Left renal cortex interstitium (tissue), 4 donors: ENCODE data around the gene PLCB1. TPM values are rescaled to one million over a fixed set of nuclear protein-coding genes. Genes with fewer than 3 reads are reported as not detected.

Experiments used
- DNase-seq, 4 donors: peaks; one replicate each; pipeline ENCODE4 v3.0.0-alpha.2; 2013; ENCODE audit warnings: low read depth in 4 of 4, low spot score in 2 of 4, missing footprints in 1 of 4
- polyA plus RNA-seq, 4 donors: library from polyadenylated mRNA; unstranded; fragments of 120-200 nt; gene quantifications; one replicate each; pipeline ENCODE4 v1.2.1, GENCODE V29; 2013; ENCODE audit not compliant: insufficient read length in 4 of 4

PLCB1 gene
- polyA plus RNA-seq, 4 donors: 35.5 to 66.8 (median 41.4) TPM

DNA sequence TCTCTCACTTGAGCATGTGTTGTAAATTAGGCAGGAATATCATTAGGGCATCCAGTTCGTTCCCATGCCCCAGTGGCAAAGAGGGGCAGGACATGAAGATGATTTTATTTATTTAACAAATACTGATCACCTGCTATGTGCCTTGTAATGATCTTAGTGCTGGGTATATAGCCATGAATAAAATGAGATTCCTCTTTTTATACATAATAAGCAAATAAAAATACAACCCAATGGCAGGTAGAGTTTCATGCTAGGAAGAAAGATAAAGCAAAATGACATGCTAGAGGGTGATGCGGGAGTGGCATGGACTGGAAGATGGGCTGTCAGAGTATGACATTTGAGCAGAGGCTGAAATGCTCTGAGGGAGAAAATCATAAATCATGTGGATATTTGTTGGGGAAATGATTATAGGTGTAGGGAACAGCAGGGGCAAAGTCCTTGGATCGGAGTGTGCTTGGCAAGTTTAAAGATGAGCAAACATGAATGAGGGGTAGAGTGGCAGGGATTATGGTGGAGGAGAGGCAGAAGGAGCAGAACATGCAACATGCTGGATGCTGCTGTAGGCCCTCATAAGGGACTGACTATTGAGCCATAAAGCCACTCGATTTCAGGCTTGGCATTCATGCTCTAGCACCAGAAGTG is 342.1 kb downstream of the PLCB1 start:
- DNase-seq: no peak

DNA sequence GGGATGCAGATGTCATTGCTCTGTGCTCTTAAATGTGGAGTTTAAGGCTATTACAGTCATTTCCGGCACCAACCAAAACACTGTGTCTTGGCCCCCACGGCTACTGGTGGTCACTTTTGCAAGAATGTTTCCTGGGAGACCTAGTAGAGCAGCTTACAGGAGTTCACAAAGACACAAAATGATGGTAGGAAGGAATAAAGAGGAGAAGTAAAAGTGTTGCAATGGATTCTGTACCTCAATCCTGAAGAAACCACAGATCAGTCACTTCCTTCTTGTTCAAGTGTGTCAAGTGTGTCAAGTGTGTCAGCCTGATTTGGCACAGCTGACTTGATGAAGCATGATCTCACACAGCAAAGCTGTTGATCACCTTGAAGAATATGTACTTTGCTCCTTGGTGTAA is 344.0 kb downstream of the PLCB1 start:
- no peak for DNase-seq

DNA sequence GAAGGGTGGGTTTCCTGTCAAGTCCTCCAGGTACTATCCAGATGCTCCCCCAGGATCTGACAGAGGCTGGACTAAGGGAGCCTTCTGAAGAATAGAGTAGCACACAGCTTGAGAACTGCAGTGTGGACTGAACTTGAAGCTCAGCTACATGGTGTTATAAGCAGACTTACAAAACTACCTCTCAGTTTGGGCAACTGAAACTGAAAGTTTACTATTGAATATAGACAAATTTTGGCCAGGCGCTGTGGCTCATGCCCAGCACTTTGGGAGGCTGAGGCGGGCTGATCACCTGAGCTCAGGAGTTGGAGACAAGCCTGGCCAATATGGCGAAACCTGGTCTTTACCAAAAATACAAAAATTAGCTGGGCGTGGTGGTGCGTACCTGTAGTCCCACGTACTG is 348.5 kb downstream of the PLCB1 start:
- DNase-seq: no peak

DNA sequence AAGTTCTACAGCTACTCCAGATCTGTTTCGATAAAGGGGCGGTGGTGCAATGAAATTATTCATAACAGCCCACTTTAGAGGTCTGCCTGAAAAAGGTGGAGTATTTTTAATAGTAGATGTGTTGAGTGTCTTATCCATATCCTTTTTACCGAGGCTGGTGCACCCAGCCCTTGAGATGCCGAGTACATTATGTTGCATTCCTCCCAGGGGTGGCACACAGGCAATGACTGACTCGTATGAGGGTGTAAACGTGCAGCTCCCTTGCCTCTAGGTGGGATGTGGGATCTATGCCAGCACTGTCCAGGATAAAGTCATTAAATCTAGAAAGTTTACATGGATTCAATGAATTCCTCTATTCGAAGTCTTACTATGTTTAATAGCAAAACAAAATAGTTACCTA is 355.6 kb downstream of the PLCB1 start:
- no peak for DNase-seq

DNA sequence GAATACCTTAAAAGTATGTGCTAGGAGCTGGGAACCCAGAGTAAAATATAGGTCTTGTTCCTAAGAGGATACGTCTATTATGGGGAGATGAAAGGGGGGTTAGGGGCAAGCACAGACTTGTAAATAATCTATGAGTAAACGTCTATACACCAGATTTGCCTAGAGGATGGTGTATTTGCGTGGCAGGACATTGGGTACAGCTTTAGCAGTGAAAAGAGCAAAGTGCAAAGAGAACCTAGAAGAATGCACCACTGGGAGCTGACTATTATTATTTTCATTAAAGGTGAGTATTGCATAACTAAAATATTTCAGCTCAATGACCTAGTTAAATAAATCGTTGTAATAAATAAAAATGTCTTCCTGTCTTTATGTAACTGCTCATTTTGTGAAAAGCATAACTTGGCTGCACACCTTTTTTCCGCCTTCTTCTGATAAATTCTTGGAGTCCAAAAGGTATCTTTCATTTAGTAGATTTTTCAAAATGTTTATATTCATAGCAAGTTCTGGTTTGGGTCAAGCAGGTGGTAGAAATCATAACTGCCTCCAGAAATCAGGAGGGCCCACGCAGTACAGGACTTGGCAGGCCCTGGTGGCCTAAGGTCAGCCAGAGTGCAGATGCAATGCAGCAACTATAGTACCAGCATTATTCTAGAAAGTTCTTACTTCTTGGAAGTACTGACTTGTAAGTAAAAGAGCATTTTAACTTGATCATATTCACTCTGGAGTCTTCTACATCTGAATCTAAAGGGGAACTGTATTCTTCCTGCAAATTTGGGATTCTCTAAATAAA is 357.2 kb downstream of the PLCB1 start:
- DNase-seq: no peak

DNA sequence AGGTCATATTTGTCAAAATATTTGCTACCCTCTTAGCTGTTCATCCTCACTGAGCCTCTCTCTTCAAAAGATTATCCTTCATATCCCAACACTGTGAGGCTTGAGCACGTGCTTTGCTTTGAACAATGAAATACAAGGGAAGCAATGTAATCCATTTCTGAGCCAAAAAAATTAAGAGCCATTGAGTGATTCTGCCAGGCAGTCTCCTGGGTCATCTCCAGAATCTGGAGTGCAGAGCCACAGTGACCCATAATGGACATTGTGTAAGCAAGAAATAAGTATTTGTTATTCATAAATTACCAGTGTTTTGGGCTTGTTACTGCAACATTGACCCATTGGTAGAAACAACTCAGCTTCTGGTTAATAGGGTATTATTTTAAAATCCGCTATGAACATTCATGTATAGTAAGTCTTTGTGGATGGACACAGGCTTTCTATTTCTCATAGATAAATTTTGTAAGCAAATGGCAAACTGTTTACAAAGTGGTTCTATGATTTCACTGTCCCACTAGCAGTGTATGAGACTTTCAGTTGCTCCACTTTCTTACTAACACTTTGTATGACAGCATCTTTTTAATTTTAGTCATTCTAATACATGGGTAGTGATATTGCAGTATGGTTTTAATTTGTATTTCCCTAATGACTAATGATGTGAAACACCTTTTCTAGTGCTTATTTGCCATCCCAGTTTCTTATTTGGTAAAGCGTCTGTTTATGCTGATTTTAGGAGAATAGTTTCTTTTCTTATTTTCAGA is 358.2 kb downstream of the PLCB1 start:
- no peak for DNase-seq

DNA sequence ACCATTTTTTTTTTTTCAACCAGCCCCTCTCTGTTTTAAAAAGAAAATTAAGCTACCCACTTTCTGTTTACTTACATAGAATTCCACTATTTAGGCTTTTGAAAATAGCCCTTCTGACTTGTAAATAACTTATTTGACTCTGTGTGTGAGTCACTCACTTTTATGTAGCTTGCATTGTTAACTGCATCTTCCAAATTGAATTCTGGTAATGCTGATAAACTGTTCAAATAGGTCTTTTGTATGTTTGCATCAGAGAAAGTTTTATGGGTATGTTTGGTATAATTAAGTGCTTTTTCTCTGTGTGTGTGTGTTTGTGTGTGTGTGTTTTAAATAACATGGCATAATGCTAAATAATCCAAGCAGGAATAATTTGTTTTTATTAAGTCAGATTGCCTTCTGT is 360.1 kb downstream of the PLCB1 start:
- DNase-seq: no peak

DNA sequence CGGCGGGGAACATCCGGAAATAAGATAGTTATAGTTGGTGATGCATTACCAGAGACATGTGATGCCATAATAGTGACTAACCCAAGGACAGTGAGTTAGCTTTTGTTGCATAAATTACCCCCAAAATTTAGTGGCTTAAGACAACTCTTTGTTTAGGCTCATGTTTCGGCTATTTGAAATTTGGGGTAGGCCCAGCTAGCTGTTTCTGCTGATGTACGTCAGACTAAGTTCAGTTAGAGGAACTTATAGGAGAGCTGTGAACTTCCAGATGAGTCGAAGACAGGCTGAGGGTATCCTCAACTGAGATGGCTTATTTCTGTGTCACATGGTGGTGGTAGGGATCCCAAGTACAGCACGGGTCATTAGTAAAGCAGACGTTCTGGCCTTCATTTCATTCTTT is 366.5 kb downstream of the PLCB1 start:
- DNase-seq: no peak

DNA sequence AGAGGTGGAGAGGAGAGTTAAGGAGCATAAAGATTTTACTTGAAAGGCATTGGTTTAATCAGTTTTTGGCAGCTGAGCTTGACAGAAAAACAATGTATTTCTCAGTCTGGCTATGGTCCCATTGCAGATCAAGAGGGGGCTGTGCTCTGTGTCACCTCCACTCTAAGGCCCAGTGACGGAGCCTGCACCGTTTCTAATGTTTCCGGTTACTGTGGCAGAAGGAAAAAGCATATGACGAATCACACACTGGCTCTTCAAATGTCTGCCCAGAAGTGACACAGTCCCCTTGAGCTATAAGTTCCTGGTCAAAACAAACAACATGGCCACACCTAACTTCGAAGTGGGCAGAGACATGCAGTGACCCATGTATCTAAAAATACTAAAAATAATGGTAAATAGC is 372.0 kb downstream of the PLCB1 start:
- DNase-seq: no peak

DNA sequence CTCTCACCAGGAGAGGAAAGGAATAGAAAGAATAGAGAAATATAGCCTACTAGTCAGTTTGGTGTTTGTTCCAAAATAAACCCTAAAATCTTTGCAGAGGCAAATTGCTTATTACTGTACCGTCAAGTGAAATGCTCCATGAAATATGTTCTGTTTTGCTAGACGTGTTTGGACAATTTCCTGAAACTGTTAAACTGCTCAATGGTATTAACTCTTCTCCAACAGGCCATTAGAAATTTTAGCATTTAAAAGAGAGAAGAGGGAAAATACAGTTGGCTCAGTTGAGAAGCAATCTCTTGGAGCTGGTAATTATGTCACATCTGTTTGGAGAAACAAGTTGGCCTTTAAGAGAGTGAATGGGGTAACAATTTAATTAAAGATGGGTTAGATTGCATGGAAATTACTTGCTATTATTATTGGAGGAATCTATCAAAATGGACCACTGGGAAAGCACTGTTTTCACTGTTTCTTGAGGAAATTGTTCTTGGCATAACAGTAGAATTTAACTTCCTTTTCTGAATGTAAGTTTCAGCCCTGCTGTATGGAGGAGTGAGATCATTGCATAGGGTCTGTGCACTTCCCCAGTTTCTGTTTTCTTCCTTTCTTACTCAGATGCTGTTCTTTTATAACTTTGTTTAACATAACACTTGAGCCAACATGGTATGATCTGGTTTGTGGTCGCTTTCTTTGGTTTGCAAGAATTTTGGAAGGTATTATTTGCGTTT is 373.6 kb downstream of the PLCB1 start:
- DNase-seq: peak in 2 of 4 donors; percentile 19 to 34

DNA sequence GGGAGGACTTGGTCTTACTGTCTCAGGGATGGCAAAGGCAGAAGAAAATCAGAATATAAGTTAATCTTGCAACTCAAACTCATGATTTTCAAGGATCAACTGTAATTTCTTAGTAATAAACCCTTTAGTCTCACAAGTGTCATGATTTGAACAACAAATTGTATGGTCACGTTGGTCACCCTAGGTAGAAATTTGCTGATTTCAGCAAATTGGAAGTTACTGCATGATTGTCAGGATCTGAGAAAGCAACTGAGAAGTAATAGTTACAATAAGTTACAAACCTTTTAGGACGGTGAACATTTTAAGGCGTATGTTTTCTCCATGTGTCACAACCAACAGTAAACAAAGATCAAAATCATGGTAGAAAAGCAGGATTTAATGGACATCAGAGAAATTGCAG is 375.2 kb downstream of the PLCB1 start:
- no peak for DNase-seq

DNA sequence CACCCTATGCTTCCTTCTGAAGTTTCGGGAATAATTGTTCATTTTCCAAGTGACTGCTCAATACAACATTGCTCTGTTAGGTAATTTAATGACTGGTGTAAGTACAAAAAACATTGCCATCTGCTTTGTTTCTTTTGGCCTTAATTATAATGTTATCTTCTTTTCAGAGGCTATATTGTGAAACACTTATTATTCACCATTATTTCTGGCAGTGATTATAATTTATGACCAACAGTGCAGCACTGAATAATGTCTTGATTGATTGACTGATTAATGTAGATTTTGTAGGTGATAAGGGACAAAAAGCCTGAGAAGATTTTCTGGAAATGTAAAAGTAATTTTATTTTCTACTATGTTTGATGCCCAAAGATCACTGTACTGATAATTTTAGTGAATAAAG is 377.7 kb downstream of the PLCB1 start:
- DNase-seq: no peak

DNA sequence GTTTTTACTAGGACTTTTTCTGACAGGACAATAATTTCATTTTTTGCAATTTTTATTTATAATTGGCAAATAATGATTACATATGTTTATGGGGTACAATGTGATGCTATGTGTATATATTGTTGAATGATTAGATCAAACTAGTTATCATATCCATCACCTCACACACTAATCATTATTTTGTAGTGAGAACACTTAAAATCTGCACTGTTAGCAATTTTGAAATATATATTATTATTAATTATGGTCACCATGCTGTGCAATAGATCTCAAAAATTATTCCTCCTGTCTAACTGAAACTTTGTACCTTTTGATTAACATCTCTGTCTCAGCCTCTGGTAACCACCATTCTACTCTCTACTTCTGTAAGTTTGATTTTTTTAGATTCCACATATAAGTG is 378.7 kb downstream of the PLCB1 start:
- no peak for DNase-seq

DNA sequence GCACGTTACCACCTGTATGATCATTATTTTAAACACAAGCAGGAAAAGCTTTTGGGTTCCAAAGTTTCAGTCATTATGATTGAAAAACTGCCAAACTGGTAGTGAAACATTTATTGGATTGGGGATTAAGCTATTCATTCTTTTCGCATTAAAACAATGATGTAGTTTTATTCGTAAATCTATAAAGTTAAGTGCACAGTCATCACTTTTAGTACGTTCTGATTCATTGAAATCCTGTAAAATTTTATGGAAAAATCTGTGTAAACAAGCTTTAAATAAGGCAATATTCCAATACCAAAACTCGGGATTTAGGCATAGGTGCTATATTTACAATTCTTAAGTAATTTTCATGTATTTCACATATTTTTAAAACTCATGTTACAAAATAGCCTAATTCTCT is 379.9 kb downstream of the PLCB1 start:
- no peak for DNase-seq

DNA sequence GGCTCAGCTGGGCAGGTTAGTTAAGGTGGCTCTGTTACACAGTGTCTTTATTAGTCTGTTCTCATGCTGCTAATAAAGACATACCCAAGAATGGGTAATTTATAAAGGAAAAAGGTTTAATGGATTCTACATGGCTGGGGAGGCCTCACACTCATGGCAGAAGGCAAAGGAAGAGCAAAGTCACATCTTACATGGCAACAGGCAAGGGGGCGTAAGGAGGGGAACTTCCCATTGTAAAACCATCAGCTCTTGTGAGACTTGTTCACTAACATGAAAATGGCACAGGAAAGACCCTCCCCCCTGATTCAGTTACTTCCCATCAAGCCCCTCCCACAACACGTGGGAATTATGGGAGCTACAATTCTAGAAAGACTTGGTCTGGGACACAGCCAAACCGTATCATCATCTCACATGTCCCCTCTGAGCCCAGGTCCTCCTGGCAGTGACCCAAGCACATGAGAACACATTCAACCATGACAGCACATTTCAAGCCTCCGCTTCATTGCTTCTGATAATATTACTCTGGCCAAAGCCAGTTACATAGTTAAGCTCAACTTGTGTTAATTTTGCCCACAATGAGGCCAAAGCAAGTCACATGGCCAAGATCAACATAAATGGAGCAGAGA is 383.9 kb downstream of the PLCB1 start:
- no peak for DNase-seq

DNA sequence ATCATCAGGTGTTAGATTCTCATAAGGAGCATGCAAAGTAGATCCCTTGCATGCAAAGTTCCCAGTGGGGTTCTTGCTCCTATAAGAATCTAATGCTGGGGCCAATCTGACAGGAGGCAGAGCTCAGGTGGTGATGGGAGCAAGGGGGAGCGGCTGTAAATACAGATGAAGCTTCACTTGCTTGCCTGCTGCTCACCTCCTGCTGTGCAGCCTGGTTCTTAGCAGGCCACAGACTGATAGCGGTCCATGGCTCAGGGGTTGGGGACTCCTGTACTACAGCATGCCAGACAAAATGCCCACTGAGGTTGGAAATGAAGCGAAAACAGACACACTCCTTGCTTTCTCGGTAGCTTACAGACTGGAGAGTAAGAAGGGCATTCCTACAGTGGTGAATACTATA is 386.8 kb downstream of the PLCB1 start:
- DNase-seq: no peak

DNA sequence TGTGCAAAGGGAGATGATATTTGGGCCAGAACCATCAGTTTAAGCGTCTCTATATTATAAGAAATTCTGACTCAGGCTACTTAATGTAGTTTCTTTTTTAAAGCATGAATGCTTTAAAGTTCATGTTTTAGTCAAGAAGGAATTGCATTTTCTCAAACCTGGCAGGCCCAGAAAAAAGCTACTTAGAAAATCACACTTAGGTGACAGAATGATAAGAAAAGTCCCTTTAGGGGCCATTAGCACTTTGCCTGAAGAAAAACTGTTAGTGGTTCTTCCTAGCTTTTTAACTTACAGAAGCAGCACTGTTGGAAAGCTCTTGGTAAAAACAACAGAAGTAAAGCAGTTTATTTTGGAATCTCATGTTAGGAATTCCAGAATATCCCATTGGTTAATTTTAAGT is 387.8 kb downstream of the PLCB1 start:
- DNase-seq: no peak

DNA sequence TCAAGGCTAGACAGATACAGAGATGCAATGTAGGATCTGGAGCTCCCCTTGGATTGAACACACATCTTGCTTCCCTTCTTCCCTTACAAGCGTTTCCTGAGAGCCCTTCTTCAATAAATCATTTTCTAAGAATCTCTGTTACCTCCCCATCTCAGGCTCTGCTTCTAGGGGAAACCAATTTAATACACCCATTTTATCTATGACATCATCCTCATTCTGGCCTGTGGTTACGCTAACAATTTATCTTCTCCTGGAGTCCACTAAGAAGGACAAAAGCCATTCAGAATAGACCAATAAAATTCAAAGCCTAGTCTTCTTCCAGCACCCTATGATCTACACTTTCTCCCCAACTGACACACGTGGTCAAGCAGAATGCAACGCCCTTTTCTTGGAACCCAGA is 390.1 kb downstream of the PLCB1 start:
- DNase-seq: no peak

DNA sequence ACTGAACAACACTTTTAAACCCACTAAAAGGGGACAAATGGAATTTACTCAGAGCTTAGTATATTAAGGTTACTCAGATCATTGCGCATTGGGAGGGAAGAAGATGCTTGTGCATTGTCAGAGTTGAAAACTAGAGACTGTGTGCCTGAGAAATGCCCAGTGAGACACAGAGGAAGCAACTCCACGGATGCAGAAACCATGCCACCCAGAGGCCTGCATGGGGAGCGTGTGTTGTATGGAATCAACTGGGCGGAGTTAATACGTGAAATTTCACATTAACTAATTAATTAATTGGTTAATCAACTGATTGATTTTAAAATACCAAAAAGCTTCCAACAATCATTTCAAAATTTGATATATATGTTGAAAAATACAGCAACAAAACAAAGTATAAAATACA is 391.6 kb downstream of the PLCB1 start:
- no peak for DNase-seq

DNA sequence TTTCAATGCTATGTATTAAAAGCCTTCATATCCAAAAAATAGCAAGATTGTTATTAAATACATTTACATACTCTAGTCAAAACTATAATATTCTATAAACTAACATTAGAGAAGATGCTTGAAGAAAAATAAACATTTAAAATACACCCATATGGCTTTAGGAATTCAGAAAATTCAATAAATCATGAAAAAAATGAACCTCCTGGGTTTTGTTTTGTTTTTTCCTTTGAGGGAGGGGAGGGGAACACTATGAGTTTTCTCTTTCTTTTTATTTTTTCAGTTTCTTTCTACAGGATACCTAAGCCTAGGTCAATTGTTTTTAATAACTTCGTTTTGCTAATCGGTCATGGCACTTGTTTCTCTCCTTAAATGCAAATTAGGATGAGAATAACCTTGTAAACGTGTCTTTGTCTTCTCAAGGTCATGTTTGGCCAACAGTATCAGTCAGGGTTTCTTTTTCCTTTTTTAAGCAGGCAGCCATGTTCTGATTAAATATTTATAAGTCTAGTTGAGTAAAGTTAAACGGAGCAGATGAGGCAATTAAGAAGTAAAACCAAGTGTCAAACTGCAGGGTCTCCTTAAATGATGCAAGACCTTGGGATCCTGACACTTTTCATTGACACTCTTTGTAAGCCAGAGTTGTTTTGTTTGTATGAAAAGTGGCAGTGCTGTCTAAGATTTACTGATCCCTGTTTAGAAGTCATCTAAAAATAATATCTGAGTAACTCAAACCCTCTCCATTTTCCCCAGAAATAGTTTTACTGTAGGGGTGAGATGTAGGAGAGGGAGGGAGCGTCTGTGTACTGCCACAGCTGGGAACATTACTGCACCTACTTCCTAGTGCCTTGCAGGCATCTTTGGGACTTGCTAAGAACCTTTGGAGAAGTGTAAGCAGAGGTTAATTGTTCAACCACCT is 392.3 kb downstream of the PLCB1 start:
- no peak for DNase-seq
